Subcutaneous adipose tissue (tissue), 4 donors: ENCODE measurements around the gene ARMC6. TPM values are rescaled to one million over a fixed set of nuclear protein-coding genes. Genes with fewer than 3 reads are reported as not detected.

Source experiments
- total RNA-seq, 4 donors: library from RNA; depleted of rRNA; stranded (reverse); fragments of >200 nt; gene quantifications; one replicate each; pipeline ENCODE4 v1.1.0, GENCODE V29; 2016
- TF ChIP-seq, protein P1 (sequence below): fragments of 450-650 bp; IDR thresholded peaks from one replicate; pipeline ENCODE4 v1.5.1; 2016; ENCODE audit warnings: low read depth, mild to moderate bottlenecking, control low read depth, antibody characterized with exemption, moderate library complexity

Gene ARMC6
- total RNA-seq, 4 donors from 2014 or later = 12.6 to 28.2 (median 18.6) TPM

- TF ChIP-seq, protein P1, sequence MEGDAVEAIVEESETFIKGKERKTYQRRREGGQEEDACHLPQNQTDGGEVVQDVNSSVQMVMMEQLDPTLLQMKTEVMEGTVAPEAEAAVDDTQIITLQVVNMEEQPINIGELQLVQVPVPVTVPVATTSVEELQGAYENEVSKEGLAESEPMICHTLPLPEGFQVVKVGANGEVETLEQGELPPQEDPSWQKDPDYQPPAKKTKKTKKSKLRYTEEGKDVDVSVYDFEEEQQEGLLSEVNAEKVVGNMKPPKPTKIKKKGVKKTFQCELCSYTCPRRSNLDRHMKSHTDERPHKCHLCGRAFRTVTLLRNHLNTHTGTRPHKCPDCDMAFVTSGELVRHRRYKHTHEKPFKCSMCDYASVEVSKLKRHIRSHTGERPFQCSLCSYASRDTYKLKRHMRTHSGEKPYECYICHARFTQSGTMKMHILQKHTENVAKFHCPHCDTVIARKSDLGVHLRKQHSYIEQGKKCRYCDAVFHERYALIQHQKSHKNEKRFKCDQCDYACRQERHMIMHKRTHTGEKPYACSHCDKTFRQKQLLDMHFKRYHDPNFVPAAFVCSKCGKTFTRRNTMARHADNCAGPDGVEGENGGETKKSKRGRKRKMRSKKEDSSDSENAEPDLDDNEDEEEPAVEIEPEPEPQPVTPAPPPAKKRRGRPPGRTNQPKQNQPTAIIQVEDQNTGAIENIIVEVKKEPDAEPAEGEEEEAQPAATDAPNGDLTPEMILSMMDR = no peak
Measured at GRCh38 chr19:19022380-19022961, 10.9 kb upstream of the ARMC6 start.

DNA sequence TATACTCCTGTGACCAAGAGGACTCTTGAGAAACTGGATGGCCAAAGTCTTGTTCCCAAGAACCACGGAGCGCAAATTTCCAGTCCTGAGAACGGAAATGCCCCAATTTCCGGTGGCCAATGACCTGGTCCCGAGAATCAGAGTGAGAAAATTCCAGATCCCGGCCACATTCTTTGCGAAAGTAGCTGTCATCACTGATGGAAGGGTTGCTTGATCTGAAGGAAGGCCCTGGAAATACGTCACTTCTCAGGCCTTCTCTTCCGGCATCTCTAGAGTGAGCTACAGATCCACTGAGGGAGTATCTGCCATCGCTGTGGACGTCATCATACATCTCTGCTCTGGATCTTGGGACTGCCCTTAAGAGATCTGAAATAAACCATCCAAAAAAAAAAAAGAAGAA, 7.5 kb upstream of the ARMC6 start:
- TF ChIP-seq, protein P1 = no peak

DNA sequence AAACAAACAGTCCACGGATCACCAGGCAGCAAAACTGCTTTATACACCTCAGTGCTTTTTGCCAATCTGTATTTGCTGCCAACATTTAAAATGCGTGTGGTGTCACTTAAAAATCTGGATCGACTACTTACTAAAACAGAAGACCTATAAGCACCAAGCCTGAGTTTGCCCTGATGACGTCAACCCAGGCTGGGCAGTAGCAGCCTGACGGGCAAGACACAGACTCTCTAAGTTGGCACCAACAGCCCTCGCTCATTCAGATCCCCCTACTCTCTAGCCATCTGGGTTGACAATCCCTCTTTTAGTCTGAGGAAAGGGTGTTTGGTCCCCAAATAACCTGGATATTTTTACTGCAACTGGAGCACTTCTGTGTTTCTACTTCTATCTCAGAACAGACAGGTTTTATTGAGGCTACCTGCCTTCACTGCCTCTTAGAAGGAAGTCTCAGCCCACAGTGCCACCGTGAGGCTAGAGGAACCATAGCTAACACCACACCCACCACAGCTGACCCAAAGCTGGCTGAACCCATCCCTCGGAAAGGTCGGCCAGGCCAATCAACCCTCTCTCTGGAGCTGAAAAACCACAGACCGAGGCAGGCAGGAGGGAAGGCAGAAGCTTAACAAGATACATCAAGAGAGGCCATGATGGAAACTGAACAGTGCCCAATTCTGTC, 7.0 kb upstream of the ARMC6 start:
- TF ChIP-seq, protein P1 = no peak

DNA sequence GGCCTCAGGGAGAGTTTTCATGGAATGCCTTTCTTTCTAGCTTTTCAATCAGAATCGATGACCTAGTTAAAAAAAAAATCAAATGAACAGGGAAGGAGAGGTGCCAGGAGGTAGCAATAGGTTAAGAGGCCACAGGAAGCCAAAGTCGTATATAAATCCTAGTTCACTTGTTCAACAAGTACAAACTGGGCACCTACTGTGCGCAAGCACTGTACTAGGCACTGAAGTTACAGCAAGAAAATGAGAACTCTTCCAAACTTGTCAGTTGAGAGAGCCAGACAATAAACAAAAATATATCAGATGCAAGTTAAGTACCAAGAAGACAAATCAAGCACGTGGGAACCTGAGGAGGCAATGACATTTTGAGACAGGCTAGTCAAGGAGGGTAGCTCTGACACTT, 6.2 kb upstream of the ARMC6 start:
- TF ChIP-seq, protein P1 = no peak

DNA sequence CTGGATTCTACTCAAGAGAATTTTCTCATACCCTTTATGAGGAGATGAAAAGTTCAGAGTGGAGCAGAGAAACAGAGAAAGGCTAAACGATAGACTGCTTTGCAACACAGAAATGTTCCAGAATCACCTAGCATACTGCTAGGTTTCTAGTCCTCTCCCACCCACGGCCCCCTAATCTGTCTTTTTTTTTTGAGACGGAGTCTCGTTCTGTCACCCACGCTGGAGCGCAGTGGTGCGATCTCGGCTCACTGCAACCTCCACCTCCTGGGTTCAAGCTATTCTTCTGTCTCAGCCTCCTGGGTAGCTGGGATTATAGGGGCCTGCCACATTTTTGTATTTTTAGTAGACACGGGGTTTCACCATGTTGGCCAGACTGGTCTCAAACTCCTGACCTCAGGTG, 4.9 kb upstream of the ARMC6 start:
- TF ChIP-seq, protein P1 = no peak

- TF ChIP-seq, protein P1 = no peak
Measured at GRCh38 chr19:19031891-19032290, 1.5 kb upstream of the ARMC6 start.

DNA sequence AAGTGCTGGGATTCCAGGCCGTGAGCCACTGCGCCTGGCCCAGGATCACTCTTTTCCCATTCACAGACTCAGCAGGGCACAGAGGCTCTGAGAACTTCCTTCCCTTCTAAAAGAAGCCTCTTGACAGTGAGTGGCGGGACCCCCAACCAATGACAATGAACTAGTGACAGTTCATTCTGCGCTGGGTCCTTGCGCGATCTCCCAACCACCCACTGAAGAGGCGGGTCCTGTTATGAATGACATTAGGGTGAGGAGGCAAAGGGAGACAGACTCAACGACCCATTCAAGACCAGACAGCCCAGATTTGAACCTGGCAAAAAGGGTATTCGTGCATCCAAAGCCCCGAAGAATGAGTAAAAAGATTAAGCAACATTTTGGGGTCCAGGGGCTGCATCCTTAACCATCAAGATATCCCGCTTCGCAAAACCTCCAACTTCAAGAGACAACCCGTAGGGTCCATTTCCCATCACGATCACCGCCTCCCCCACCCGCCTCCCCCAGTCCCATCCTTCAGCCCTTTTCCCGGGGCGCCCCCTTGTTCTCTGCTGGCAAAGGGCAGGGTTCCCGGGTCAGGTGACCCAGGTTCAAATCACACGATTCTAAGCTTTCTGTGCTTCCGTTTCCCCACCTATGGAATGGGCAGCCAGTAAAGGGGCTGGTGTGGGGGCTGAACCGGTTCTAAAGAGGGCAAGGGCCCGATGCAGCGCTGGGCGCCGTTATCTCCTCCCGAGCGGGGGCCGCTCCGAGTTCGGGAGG, 805 bp upstream of the ARMC6 start:
- TF ChIP-seq, protein P1 = no peak
